Endothelial cell of umbilical vein (primary cell): ENCODE results near the gene MARK4. TPM values are rescaled to one million over a fixed set of nuclear protein-coding genes. Genes with fewer than 3 reads are reported as not detected.

Source experiments
- BruUV-seq: library from RNA; stranded (reverse); fragments of 400-500 nt; replicated peaks from 2 replicates; lab custom pipeline; 2021; lab: Mats Ljungman, UMichigan
- CTCF ChIA-PET: fragments of 300-600, 350-600 bp; sonication (Branson Sonifier 250); formaldehyde crosslinking; loops from one replicate; lab custom pipeline; 2021; ENCODE audit warnings: antibody characterized with exemption, inconsistent platforms; lab: Charles Lee
- POLR2A ChIA-PET: fragments of 300-600, 350-600 bp; sonication (Branson Sonifier 250); formaldehyde crosslinking; loops from one replicate; lab custom pipeline; 2021; ENCODE audit warnings: antibody characterized with exemption, inconsistent platforms; lab: Charles Lee
- DNase-seq: peaks from one replicate; pipeline ENCODE4 v3.0.0-alpha.2; 2011; ENCODE audit warnings: low read depth, low spot score
- FAIRE-seq: peaks from 2 replicates; lab custom pipeline; 2011; peaks lifted over from hg19 to GRCh38; lab: Jason Lieb, UNC
- H2AFZ ChIP-seq: 2 replicates; pipeline ENCODE4 v1.6.0; 2012; ENCODE audit warnings: low read depth, low read length, control low read depth, inconsistent platforms
- H3K27ac ChIP-seq: 2 replicates; pipeline ENCODE4 v1.5.1; 2011; ENCODE audit warnings: low read depth, mild to moderate bottlenecking, control low read depth, low read length, moderate library complexity; ENCODE audit not compliant: insufficient read depth
- H3K27me3 ChIP-seq, 2 experiments: 2 replicates each; pipeline versions ENCODE4 v1.6.0 to v1.6.1; 2011; ENCODE audit warnings: low read length in 2 of 2, mixed read lengths in 1 of 2; ENCODE audit not compliant: control insufficient read depth in 2 of 2, insufficient read depth in 2 of 2
- H3K36me3 ChIP-seq, 2 experiments: 2 replicates in 1 of 2; 3 replicates in 1 of 2; pipeline ENCODE4 v1.5.1; 2011; ENCODE audit warnings: low read length in 2 of 2, mild to moderate bottlenecking in 1 of 2, moderate library complexity in 1 of 2; ENCODE audit not compliant: control insufficient read depth in 2 of 2, insufficient read depth in 2 of 2; ENCODE audit errors: extremely low read depth in 1 of 2
- H3K4me1 ChIP-seq: 3 replicates; pipeline ENCODE4 v1.5.1; 2011; ENCODE audit warnings: mild to moderate bottlenecking, low read length; ENCODE audit not compliant: control insufficient read depth, insufficient read depth; ENCODE audit errors: extremely low read depth
- H3K4me2 ChIP-seq: 2 replicates; pipeline ENCODE4 v1.6.1; 2011; ENCODE audit warnings: low read length, control low read depth, mixed read lengths; ENCODE audit not compliant: insufficient read depth
- H3K4me3 ChIP-seq, 3 experiments: fragments of 200-600 bp in 1 of 3; sonication (generic), shearing (Covaris generic) in 1 of 3; replicated peaks in 1 of 3; 2 replicates each; pipeline ENCODE4 v1.5.1; 2011 to 2016; ENCODE audit warnings: control low read depth in 3 of 3, low read length in 3 of 3, mild to moderate bottlenecking in 2 of 3, inconsistent platforms in 1 of 3, low read depth in 1 of 3, moderate library complexity in 1 of 3; ENCODE audit not compliant: insufficient read depth in 1 of 3
- H3K79me2 ChIP-seq: 2 replicates; pipeline ENCODE4 v1.6.0; 2012; ENCODE audit warnings: low read length, inconsistent platforms; ENCODE audit not compliant: control insufficient read depth, insufficient read depth
- H3K9ac ChIP-seq: replicated peaks from 2 replicates; pipeline ENCODE3; 2011; ENCODE audit warnings: low read length, control low read depth; ENCODE audit not compliant: insufficient read depth; ENCODE audit errors: extremely low read depth
- H3K9me1 ChIP-seq: replicated peaks from 3 replicates; pipeline ENCODE4 v1.6.0; 2011; ENCODE audit warnings: mild to moderate bottlenecking, low read length; ENCODE audit not compliant: control insufficient read depth, insufficient read depth; ENCODE audit errors: extremely low read depth
- H3K9me3 ChIP-seq: replicated peaks from 2 replicates; pipeline ENCODE4 v1.5.1; 2012; ENCODE audit warnings: low read length, inconsistent platforms; ENCODE audit not compliant: control insufficient read depth, insufficient read depth
- H4K20me1 ChIP-seq: replicated peaks from 2 replicates; pipeline ENCODE3; 2011; ENCODE audit warnings: mild to moderate bottlenecking, low read length; ENCODE audit not compliant: control insufficient read depth, insufficient read depth; ENCODE audit errors: extremely low read depth
- EZH2 ChIP-seq: IDR thresholded peaks from 2 replicates; pipeline ENCODE4 v1.6.1; 2012; ENCODE audit warnings: borderline replicate concordance, low read depth, mild to moderate bottlenecking, moderate library complexity, low read length, inconsistent platforms; ENCODE audit not compliant: severe bottlenecking
- FOS ChIP-seq: IDR thresholded peaks from 2 replicates; pipeline ENCODE4 v1.6.1; 2011; ENCODE audit warnings: mild to moderate bottlenecking, low read length, moderate library complexity, borderline replicate concordance; ENCODE audit not compliant: insufficient read depth
- GATA2 ChIP-seq: IDR thresholded peaks from 2 replicates; pipeline ENCODE4 v1.7.0; 2011; ENCODE audit warnings: low read depth, mild to moderate bottlenecking, moderate library complexity, mixed read lengths, low read length; ENCODE audit not compliant: insufficient read length, insufficient read depth
- JUN ChIP-seq: IDR thresholded peaks from 2 replicates; pipeline ENCODE4 v1.6.1; 2011; ENCODE audit warnings: borderline replicate concordance, low read depth; ENCODE audit not compliant: insufficient read length, insufficient read depth
- MAX ChIP-seq: IDR thresholded peaks from 2 replicates; pipeline ENCODE4 v1.6.1; 2011; ENCODE audit not compliant: insufficient read depth, insufficient read length
- MYC ChIP-seq: IDR thresholded peaks from one replicate; pipeline ENCODE4 v1.6.1; 2011; ENCODE audit warnings: mild to moderate bottlenecking, low read depth, low read length
- POLR2A ChIP-seq: IDR thresholded peaks from 2 replicates; pipeline ENCODE4 v1.6.1; 2012; ENCODE audit warnings: low read depth, mild to moderate bottlenecking, control low read depth, low read length
- POLR2AphosphoS5 ChIP-seq: IDR thresholded peaks from 2 replicates; pipeline ENCODE4 v1.6.1; 2012; ENCODE audit warnings: low read depth, mild to moderate bottlenecking, control low read depth, low read length, moderate library complexity; ENCODE audit not compliant: insufficient read depth
- dilution Hi-C: fragments of 300-500 bp; cut with MboI; formaldehyde crosslinking; loops from one replicate; pipeline ENCODE4 v1.15.0; 2019; ENCODE audit warnings: low sequenced_read_pairs; ENCODE audit not compliant: extremely low pct_ligation_motif_present
- intact Hi-C: fragments of 100-400 bp; cut with micrococcal nuclease; formaldehyde crosslinking; loops from one replicate; pipeline ENCODE4 v1.10.0; 2022
- polyA plus RNA-seq, 4 experiments: library from polyadenylated mRNA; depleted of rRNA in 3 of 4; stranded (reverse) in 3 of 4; unstranded in 1 of 4; fragments of >200 nt; gene quantifications; 2 replicates each; pipeline versions ENCODE4 v1.2.1 to v1.2.3, GENCODE V29; 2011 to 2012; ENCODE audit warnings: missing spikeins in 1 of 4
- total RNA-seq: library from RNA; stranded (reverse); gene quantifications from 2 replicates; pipeline ENCODE4 v1.2.3, GENCODE V29; 2021
- TF ChIP-seq, protein P1 (sequence below), 2 donors: IDR thresholded peaks; 1 replicate in 1 of 2; 2 replicates in 1 of 2; pipeline ENCODE4 v1.5.1; 2011; ENCODE audit warnings: low read length in 2 of 2, mild to moderate bottlenecking in 2 of 2, moderate library complexity in 2 of 2, control low read depth in 1 of 2, inconsistent platforms in 1 of 2, low read depth in 1 of 2; ENCODE audit not compliant: insufficient read depth in 1 of 2; ENCODE audit errors: extremely low read depth in 1 of 2

Gene MARK4
- total and polyA plus RNA-seq, 2 donors (not counting 3 experiments of a cell fraction or from before 2014, with no cell fraction given), result 13.9 to 51.6 TPM

- ChIA-PET POLR2A (no interaction called here), CTCF (interaction anchor here (0.6 to 1.9 kb wide), 3 partner anchors 9 to 127 kb away, joined by 3 to 8 read pairs (median 4); no protein-coding TSS in a partner anchor)
- H3K4me1 ChIP-seq, result peaks cover 26% of the 10 kb centered on the region
- no peak overlapping the region for H3K27ac ChIP-seq
- H4K20me1 ChIP-seq, result no peaks in the 10 kb centered on the region
- BruUV-seq, result no TSS peak
- intact Hi-C loops, result no loop called here
- H2AFZ ChIP-seq, result peak overlapping the region; percentile 96
- H3K36me3 ChIP-seq, result no peaks in the 10 kb centered on the region
- H3K4me2 ChIP-seq, result no peak overlapping the region
- dilution Hi-C loops, result no loop called here
- H3K9me1 ChIP-seq, result no peaks in the 10 kb centered on the region
- no peak overlapping the region for H3K9ac ChIP-seq
- H3K4me3 ChIP-seq, result no peak overlapping the region
- DNase-seq (peak; percentile 46), FAIRE-seq (no peak)
- no peak for TF ChIP-seq MAX
- no peak for TF ChIP-seq EZH2
- TF ChIP-seq MYC, result no peak
- no peak for TF ChIP-seq FOS
- TF ChIP-seq POLR2AphosphoS5, result no peak
- no peak for TF ChIP-seq JUN
- no peak for TF ChIP-seq POLR2A
- no peak for TF ChIP-seq GATA2
- TF ChIP-seq, protein P1, sequence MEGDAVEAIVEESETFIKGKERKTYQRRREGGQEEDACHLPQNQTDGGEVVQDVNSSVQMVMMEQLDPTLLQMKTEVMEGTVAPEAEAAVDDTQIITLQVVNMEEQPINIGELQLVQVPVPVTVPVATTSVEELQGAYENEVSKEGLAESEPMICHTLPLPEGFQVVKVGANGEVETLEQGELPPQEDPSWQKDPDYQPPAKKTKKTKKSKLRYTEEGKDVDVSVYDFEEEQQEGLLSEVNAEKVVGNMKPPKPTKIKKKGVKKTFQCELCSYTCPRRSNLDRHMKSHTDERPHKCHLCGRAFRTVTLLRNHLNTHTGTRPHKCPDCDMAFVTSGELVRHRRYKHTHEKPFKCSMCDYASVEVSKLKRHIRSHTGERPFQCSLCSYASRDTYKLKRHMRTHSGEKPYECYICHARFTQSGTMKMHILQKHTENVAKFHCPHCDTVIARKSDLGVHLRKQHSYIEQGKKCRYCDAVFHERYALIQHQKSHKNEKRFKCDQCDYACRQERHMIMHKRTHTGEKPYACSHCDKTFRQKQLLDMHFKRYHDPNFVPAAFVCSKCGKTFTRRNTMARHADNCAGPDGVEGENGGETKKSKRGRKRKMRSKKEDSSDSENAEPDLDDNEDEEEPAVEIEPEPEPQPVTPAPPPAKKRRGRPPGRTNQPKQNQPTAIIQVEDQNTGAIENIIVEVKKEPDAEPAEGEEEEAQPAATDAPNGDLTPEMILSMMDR (IDR thresholded peaks at IDR 0.05; ENCODE audit: extremely low read depth in 1 of 2, insufficient read depth in 1 of 2, low read depth in 1 of 2, low read length in 2 of 2), result no peak
- no peaks in the 10 kb centered on the region for H3K9me3 ChIP-seq
- no peaks in the 10 kb centered on the region for H3K79me2 ChIP-seq
- no peaks in the 10 kb centered on the region for H3K27me3 ChIP-seq
These were observed 39.2 kb upstream of the MARK4 start for GRCh38 chr19:45211751-45212381.
